NCI-H128 (cell line): ENCODE measurements around the gene OR10X1.

Experiments used
- DNase-seq: peaks from one replicate; lab custom pipeline; 2025; ENCODE audit not compliant: unreplicated experiment; lab: John Stamatoyannopoulos, UW

Gene OR10X1, protein sequence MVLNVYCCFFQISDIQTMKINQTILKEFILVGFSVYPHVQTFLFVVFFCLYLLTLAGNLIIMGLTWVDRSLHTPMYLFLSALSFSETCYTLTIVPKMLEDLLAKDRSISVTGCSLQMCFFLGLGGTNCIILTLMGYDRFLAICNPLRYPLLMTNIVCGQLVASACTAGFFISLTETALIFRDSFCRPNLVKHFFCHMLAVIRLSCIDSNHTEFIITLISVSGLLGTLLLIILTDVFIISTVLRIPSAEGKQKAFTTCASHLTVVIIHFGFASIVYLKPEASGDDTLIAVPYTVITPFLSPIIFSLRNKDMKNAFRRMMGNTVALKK

DNA sequence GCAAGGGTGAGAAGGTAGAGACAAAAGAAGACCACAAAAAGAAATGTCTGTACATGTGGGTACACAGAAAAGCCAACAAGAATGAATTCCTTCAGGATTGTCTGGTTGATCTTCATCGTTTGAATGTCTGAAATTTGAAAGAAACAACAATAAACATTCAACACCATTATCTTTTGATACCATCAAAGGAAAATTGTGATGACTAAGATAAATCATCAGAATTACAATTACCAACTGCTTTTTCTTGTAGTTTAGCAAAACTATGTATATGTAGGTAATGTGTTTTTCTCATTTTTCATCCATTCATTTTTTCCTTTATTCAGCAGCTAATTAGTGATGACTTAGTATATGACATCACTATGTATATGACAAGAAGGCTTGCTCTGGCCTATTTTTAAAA is at the start of gene OR10X1:
Gene OR10X1 (minus strand): TSS at position 167 of the 400 bp plus-strand sequence. CDS start 0 bp downstream, at position 167.
- DNase-seq: no peak

GRCh38 chr1:158613764-158614163 is 34.1 kb upstream of the OR10X1 start:
- DNase-seq: no peak

- DNase-seq: no peak
These were observed 32.2 kb upstream of the OR10X1 start for GRCh38 chr1:158611916-158612315.

GRCh38 chr1:158607296-158607695 is 27.6 kb upstream of the OR10X1 start:
- DNase-seq: no peak

DNA sequence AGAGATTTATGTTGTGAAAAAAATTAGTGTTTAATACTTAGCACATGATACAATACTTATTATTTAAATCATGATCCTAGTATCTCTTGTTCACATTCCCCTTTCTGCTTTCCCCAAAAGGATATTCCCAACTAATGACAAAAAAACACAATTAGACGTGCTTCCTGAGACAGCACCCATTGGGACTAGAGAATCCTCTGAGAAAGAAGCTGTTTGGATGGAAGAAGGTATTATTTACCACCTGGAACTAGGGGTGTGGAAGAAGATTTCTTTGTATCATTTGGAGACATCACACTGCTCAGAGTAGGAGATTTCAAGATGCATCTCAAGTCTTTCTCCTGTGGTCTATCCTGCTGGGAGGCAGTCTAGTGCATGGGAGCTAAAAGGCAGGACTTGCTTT is 25.3 kb upstream of the OR10X1 start, which contains the start of gene OR10Z1:
Gene OR10Z1 (plus strand): TSS at position 301 of the 400 bp plus-strand sequence. CDS start 1,171 bp downstream, outside the sequence.
- DNase-seq: no peak

DNA sequence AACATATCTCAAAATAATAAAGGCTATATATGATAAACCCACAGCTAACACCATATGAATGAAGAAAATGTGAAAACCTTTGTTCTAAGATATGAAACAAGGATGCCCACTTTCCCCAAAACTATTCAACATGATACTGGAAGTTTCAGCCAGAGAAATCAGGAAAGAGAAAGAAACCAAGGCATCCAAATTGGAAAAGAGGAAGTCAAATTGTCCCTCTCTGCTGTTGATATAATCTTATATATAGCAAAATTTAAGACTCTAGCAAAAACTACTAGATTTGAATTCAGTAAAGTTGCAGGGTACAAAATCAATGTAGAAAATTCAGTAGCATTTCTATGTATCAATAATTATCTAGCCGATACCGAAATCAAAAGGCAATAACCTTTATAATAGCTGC is 21.0 kb upstream of the OR10X1 start:
- no peak for DNase-seq

- DNase-seq: no peak
These were observed 7.2 kb upstream of the OR10X1 start for GRCh38 chr1:158586942-158587341.

DNA sequence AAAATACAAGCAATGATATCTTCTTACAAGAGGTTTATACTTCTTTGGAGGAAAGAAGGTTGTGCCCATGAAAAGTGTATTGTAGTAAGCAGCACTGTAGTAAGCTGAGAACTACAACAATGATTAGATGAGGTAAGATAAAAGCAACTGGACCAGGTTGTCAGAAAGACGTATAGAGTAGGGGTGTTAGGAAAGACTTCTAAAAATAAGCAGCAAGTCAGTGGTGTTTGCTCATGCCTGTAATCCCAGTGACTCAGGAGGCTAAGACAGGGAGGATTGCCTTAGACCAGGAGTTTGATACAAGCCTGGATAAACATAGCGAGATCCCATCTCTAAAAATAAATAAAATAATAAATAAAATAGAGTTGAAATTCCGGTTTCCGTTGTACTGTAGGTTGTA is 4.3 kb upstream of the OR10X1 start:
- no peak for DNase-seq

DNA sequence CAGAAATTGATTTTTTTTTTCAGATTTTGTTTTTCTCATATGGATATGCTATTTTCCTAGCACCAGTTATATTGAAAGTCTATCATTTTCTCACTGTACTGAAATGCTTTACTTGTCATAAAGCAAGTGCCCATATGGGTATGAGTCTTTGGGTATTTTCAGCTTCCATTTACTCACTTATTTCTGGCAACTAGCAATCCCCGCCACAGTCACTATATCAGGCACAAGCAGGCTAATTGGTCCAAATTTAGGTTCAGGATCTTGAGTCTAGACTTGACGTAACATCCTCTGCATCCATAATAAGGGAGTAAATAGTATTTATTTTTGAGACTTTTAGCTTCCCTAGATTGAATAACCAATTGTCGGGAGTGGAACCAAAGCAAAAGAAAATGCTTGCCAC is 2.1 kb downstream of the OR10X1 start:
- DNase-seq: no peak

- DNase-seq: no peak
These were observed 7.5 kb downstream of the OR10X1 start for GRCh38 chr1:158572226-158572625.

GRCh38 chr1:158570480-158570879 is 9.2 kb downstream of the OR10X1 start, which contains the start of gene OR6P1:
TSS of gene OR6P1 (minus strand) at chr1:158570580. CDS start at chr1:158563604, 6,976 bp downstream.
- no peak for DNase-seq

- no peak for DNase-seq
These were observed 15.1 kb downstream of the OR10X1 start for GRCh38 chr1:158564608-158565007.

DNA sequence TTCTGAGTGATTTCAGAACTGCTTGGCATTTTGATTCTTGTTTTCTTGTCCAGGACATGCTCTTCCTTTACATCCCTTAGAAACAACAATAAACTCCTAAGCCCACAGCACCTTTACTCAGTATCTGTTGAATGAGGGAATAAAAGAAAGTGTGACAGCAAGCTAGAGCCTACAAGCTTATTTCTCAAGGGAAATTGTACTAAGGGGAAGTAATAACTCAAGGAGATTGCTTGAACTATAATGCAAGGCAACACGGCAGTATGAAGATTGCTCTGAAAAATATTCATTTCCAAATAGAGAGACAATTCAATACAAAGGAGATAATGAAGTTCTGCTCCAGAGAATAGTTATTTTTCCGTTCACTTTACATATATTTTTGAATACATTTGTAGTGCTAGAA is 15.8 kb downstream of the OR10X1 start:
- DNase-seq: no peak

GRCh38 chr1:158559696-158560095 is 20.0 kb downstream of the OR10X1 start:
- DNase-seq: no peak

GRCh38 chr1:158554352-158554751 is 25.3 kb downstream of the OR10X1 start, which contains the start of gene OR6Y1:
TSS of gene OR6Y1 (minus strand) at chr1:158554405. CDS start at chr1:158548105, 6,300 bp downstream.
- DNase-seq: no peak

- DNase-seq: no peak
These were observed 27.4 kb downstream of the OR10X1 start for GRCh38 chr1:158552296-158552695.

DNA sequence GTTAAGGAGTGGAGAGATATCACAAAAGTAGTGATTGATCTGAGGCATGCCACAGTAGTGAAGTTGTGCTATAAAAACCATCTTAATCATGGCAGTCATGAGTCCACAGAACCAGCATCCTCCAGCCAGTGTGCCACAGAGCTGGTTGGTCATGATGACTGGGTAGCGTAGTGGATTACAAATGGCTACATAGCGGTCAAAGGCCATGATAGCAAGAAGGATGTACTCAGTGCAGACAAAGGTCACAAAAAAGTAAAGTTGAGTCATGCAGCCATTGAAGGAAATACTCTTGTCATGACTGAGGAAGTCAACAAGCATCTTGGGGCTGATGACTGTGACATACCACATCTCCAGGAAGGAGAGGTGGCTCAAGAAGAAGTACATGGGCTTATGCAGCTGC is 32.2 kb downstream of the OR10X1 start:
- no peak for DNase-seq

DNA sequence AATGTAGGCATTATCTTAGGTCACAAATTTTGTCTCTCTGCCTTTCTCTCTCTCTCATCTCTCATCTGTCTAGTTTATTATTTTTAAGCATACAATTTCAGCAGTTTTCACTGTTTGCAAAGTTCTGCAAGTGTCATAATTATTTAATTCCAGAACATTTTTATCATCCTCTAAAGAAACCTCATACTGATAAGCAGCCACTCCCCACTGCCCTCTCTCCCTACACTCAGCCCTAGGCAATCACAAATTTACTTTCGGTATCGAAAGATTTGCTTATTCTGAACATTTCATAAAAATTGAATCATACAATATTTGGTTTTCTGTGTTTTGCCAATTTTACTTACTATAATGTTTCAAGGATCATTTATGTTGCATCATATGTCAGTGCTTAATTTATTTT is 42.1 kb downstream of the OR10X1 start:
- no peak for DNase-seq

GRCh38 chr1:158534496-158534895 is 45.2 kb downstream of the OR10X1 start:
- no peak for DNase-seq
